Measurements from ENCODE around the gene GCA.

Gene GCA

DNA sequence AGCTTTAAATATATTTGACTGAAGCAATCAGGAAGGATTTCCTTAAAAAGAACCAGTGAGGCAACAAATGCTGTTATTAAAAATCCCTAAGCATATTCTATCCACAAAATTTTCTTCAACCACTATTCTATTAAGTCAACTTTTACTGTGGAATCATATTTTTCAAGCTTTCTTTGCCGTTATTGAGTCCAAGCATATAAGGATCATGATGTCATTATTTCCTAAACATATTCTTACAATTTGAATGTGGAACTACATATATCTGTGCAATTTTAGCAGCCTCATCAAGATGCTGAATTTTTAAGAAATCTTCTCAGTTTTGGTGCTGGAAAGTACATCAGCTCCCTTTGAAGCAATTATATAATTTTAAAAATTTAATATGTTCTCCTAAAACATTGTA lies 31.1 kb upstream of the GCA start:
- H3K4me2 ChIP-seq (ENCODE audit: low read depth, low read length, poor library complexity, severe bottlenecking): no peak overlapping the region
- no peaks in the 10 kb centered on the region for H3K9me3 ChIP-seq (ENCODE audit: insufficient read depth, low read length)
- H3K27ac ChIP-seq (ENCODE audit: low read depth, low read length): no peak overlapping the region
- TF ChIP-seq, protein P1, sequence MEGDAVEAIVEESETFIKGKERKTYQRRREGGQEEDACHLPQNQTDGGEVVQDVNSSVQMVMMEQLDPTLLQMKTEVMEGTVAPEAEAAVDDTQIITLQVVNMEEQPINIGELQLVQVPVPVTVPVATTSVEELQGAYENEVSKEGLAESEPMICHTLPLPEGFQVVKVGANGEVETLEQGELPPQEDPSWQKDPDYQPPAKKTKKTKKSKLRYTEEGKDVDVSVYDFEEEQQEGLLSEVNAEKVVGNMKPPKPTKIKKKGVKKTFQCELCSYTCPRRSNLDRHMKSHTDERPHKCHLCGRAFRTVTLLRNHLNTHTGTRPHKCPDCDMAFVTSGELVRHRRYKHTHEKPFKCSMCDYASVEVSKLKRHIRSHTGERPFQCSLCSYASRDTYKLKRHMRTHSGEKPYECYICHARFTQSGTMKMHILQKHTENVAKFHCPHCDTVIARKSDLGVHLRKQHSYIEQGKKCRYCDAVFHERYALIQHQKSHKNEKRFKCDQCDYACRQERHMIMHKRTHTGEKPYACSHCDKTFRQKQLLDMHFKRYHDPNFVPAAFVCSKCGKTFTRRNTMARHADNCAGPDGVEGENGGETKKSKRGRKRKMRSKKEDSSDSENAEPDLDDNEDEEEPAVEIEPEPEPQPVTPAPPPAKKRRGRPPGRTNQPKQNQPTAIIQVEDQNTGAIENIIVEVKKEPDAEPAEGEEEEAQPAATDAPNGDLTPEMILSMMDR (IDR thresholded peaks at IDR 0.05; ENCODE audit: insufficient read depth, low read length, poor library complexity, severe bottlenecking): no peak
- no peak for TF ChIP-seq EZH2phosphoT487 (conservative IDR thresholded peaks at IDR 0.05; ENCODE audit: low read length)
- no peak overlapping the region for H3K4me3 ChIP-seq (ENCODE audit: insufficient read depth, low read length, poor library complexity, severe bottlenecking)
- no peaks in the 10 kb centered on the region for H3K27me3 ChIP-seq (ENCODE audit: low read length)
- H2AFZ ChIP-seq (ENCODE audit: low read depth, low read length, severe bottlenecking): no peak overlapping the region
- no peaks in the 10 kb centered on the region for H4K20me1 ChIP-seq (ENCODE audit: low read depth, low read length)
- H3K79me2 ChIP-seq (ENCODE audit: insufficient read depth, low read length): no peaks in the 10 kb centered on the region
- H3K36me3 ChIP-seq (ENCODE audit: low read length): no peaks in the 10 kb centered on the region
- no peaks in the 10 kb centered on the region for H3K9me2 ChIP-seq (replicated peaks; ENCODE audit: insufficient read depth, low read length)
- no peaks in the 10 kb centered on the region for H3F3A ChIP-seq (ENCODE audit: insufficient read depth)
- no peak overlapping the region for H3K9ac ChIP-seq (ENCODE audit: low read length)

DNA sequence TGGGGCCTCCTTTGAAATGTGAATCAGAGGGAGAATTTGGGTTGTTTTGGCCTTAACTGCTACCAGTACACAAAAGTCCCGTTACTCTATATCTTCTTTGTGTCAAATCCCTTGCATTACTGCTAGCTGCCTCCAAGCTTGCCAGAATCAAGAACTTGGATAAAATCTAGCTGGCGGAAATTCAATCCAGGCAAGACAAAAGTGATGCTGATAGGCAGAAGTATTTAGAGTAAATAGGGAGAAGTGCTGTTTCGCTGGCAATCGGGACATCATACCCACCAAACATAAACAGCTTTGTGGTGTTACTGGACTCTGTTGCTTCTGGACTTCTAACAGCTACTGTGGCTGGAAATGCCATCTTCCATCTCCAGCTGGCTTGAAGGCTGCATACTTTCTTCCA lies 28.0 kb upstream of the GCA start:
- H3K4me3 ChIP-seq (ENCODE audit: insufficient read depth, low read length, poor library complexity, severe bottlenecking): no peak overlapping the region
- no peak overlapping the region for H3K27ac ChIP-seq (ENCODE audit: low read depth, low read length)
- H3K9ac ChIP-seq (ENCODE audit: low read length): no peak overlapping the region
- no peaks in the 10 kb centered on the region for H3F3A ChIP-seq (ENCODE audit: insufficient read depth)
- TF ChIP-seq, protein P1 (IDR thresholded peaks at IDR 0.05; ENCODE audit: insufficient read depth, low read length, poor library complexity, severe bottlenecking): no peak
- H4K20me1 ChIP-seq (ENCODE audit: low read depth, low read length): no peaks in the 10 kb centered on the region
- no peaks in the 10 kb centered on the region for H3K9me3 ChIP-seq (ENCODE audit: insufficient read depth, low read length)
- no peaks in the 10 kb centered on the region for H3K9me2 ChIP-seq (replicated peaks; ENCODE audit: insufficient read depth, low read length)
- no peaks in the 10 kb centered on the region for H3K27me3 ChIP-seq (ENCODE audit: low read length)
- H3K36me3 ChIP-seq (ENCODE audit: low read length): no peaks in the 10 kb centered on the region
- H3K79me2 ChIP-seq (ENCODE audit: insufficient read depth, low read length): no peaks in the 10 kb centered on the region
- no peak overlapping the region for H2AFZ ChIP-seq (ENCODE audit: low read depth, low read length, severe bottlenecking)
- no peak overlapping the region for H3K4me2 ChIP-seq (ENCODE audit: low read depth, low read length, poor library complexity, severe bottlenecking)

DNA sequence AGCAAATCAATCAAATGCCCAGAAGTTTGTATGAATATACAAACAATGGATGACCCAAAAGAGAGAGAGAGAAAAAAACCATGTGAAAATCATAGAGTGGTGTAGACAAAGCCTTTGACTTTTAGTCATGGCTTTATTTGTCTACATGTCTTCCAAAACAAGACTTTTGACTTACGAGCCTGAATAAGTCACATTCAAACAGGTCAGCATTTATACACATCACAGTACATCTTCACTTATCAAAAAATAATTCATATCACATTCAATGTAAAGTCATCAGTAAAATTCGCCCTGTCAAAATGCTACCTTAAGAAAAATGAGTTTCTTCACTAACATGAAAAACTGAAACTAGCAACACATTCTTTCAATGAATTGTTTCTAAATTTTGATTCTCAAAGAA lies 27.3 kb upstream of the GCA start:
- Histone ChIP-seq H3K79me2 (ENCODE audit: insufficient read depth, low read length) (no peaks in the 10 kb centered on the region), H3K9ac (ENCODE audit: low read length) (no peak overlapping the region), H4K20me1 (ENCODE audit: low read depth, low read length) (no peaks in the 10 kb centered on the region), H3K27ac (ENCODE audit: low read depth, low read length) (no peak overlapping the region), H3K9me2 (replicated peaks; ENCODE audit: insufficient read depth, low read length) (no peaks in the 10 kb centered on the region), H3K36me3 (ENCODE audit: low read length) (no peaks in the 10 kb centered on the region), H3K9me3 (ENCODE audit: insufficient read depth, low read length) (no peaks in the 10 kb centered on the region), H3K4me2 (ENCODE audit: low read depth, low read length, poor library complexity, severe bottlenecking) (no peak overlapping the region), H2AFZ (ENCODE audit: low read depth, low read length, severe bottlenecking) (no peak overlapping the region), H3F3A (ENCODE audit: insufficient read depth) (no peaks in the 10 kb centered on the region), H3K4me3 (ENCODE audit: insufficient read depth, low read length, poor library complexity, severe bottlenecking) (no peak overlapping the region), H3K27me3 (ENCODE audit: low read length) (no peaks in the 10 kb centered on the region)
- TF ChIP-seq, protein P1 (IDR thresholded peaks at IDR 0.05; ENCODE audit: insufficient read depth, low read length, poor library complexity, severe bottlenecking): no peak
- TF ChIP-seq EZH2phosphoT487 (conservative IDR thresholded peaks at IDR 0.05; ENCODE audit: low read length): no peak

Data from SU-DHL-6 (cell line).